Upper lobe of right lung (tissue), 1 donor: ENCODE results near the gene METTL24. TPM values are rescaled to one million over a fixed set of nuclear protein-coding genes. Genes with fewer than 3 reads are reported as not detected.
"Not testable (repeated sequence)": the region's sequence is repeated elsewhere in the genome, so short reads cannot be mapped to it uniquely, and the experiment has no call there.

ENCODE experiments used
- ATAC-seq: fragments of 200-7000 bp; cut with Tn5 transposase; one replicate; pipeline ENCODE4 v1.9.1; 2020; ENCODE audit warnings: mild to moderate bottlenecking, moderate library complexity
- DNase-seq: peaks from one replicate; pipeline ENCODE4 v3.0.0-alpha.2; 2020
- H3K27ac ChIP-seq: fragments of 200-600 bp; one replicate; pipeline ENCODE4 v1.8.0; 2022
- H3K27me3 ChIP-seq: fragments of 200-600 bp; one replicate; pipeline ENCODE4 v1.8.0; 2022; ENCODE audit warnings: mild to moderate bottlenecking
- H3K36me3 ChIP-seq: fragments of 200-600 bp; one replicate; pipeline ENCODE4 v1.8.0; 2022
- H3K4me1 ChIP-seq: fragments of 200-600 bp; one replicate; pipeline ENCODE4 v1.8.0; 2022
- H3K4me3 ChIP-seq: fragments of 200-600 bp; one replicate; pipeline ENCODE4 v1.8.0; 2022; ENCODE audit warnings: mild to moderate bottlenecking
- H3K9me3 ChIP-seq: fragments of 200-600 bp; one replicate; pipeline ENCODE4 v1.8.0; 2022
- CTCF ChIP-seq: fragments of 200-600 bp; IDR thresholded peaks from one replicate; pipeline ENCODE4 v1.8.0; 2022; ENCODE audit warnings: antibody characterized with exemption
- intact Hi-C: fragments of 100-400 bp; cut with DNase I; formaldehyde crosslinking; loops from one replicate; pipeline ENCODE4 v1.11.0; 2022
- total RNA-seq: library from RNA; stranded (reverse); fragmentation: NEBNext Ultra II Directional; extraction: Animal tissue kit (Norgen Biotek cat#: 25700); gene quantifications from one replicate; pipeline ENCODE4 v1.2.1, GENCODE V29; 2021
- donor health status: DM: no; HTN: yes; CAD: no; lungs with severe emphysema.

METTL24 gene
- total RNA-seq, 1 donor from 2014 or later, result 3.7 TPM

DNA sequence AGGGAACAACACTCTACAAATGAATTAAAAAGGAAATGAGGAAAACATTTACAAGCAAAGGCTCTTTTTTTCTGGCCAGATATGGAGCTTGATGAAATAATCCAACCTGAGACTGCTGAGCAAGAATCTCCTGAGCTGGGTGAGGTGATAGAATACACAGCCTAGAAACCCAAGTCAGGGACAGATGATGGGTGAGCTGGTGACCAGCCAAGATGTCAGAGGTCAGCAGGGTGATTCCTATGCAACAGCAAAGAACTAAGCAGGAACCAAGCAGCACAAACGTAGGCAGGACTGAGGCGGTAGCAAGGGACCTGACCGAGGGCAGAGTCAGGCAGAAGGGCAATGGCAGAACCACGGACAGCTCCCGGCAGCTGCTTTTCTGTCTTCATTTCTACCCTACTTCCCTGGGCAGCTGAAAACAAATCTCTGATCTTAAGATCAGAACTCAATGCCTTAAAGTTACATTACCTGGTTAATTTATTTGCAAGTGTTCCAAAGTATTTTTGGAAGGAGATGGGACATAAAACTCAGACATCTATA is 102.9 kb downstream of the METTL24 start:
- Histone ChIP-seq H3K9me3 (no peaks in the 10 kb centered on the region), H3K27ac (no peak overlapping the region), H3K4me3 (no peak overlapping the region), H3K4me1 (no peaks in the 10 kb centered on the region), H3K36me3 (no peaks in the 10 kb centered on the region), H3K27me3 (no peaks in the 10 kb centered on the region)
- intact Hi-C loops, result no loop called here
- no peak for TF ChIP-seq CTCF
- ATAC-seq, result peak; percentile 13
- no peak for DNase-seq

- intact Hi-C loops, result no loop called here
- DNase-seq, result no peak
- H3K9me3 ChIP-seq, result no peaks in the 10 kb centered on the region
- no peaks in the 10 kb centered on the region for H3K27me3 ChIP-seq
- no peak overlapping the region for H3K4me3 ChIP-seq
- TF ChIP-seq CTCF, result no peak
- no peak for ATAC-seq
- H3K4me1 ChIP-seq, result no peaks in the 10 kb centered on the region
- H3K27ac ChIP-seq, result no peak overlapping the region
- no peaks in the 10 kb centered on the region for H3K36me3 ChIP-seq
Measured at GRCh38 chr6:110250838-110251237, 107.3 kb downstream of the METTL24 start.

DNA sequence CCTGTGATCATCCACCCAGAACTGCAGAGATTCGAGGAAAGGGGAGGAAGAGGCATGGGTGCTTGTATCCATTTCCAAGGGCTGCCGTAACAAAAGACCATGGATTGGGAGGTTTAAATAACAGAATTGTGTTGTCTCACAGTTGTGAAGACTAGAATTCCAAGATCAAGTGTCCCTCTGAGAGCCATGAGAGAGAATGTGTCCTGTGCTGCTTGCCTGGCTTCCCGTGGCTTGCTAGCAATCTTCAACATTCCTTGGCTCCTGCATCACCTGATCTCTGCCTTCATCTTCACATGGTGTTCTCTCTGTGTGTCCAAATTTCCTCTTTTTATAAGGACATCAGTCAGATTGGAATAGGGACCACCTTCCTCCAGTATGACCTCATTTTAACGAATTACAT is 108.1 kb downstream of the METTL24 start:
- Histone ChIP-seq H3K4me1 (no peaks in the 10 kb centered on the region), H3K27ac (no peak overlapping the region), H3K36me3 (no peaks in the 10 kb centered on the region), H3K9me3 (no peaks in the 10 kb centered on the region), H3K4me3 (no peak overlapping the region), H3K27me3 (no peaks in the 10 kb centered on the region)
- no peak for TF ChIP-seq CTCF
- no peak for DNase-seq
- no peak for ATAC-seq
- intact Hi-C loops, result no loop called here

DNA sequence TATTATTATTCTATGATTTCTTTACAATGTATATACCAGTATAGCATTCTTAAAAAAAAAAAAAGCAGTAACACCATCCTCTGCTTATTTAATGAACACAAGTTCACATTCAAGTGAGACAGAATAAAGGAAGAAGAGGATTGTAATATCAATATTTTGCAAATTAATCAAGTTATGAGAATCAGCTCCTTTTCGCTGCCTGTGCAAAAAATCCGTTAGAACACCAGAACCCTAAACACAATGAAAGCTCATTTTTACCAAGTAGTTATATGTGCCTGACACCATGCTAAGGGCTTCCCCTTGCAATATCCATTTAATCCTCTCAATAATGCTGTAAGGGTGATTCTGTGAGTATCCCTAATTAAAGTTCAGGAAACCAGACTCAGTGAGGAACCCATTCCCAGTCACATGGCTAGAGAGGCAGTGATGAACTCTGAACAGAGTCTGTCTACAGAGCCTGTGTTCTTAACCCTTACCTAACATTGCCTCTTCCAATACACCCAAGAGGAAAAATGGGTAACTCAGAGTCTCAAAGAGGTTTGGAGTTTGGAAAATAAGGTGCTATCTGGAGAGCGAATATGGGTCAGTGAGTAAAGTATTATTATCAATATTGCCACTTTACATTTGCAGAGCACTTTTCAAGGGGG is 111.1 kb downstream of the METTL24 start:
- no peak for TF ChIP-seq CTCF
- intact Hi-C loops, result no loop called here
- ATAC-seq, result no peak
- Histone ChIP-seq H3K27ac (no peak overlapping the region), H3K36me3 (no peaks in the 10 kb centered on the region), H3K4me3 (no peak overlapping the region), H3K9me3 (no peaks in the 10 kb centered on the region), H3K4me1 (no peaks in the 10 kb centered on the region), H3K27me3 (no peaks in the 10 kb centered on the region)
- DNase-seq, result no peak

GRCh38 chr6:110246378-110246777 is 111.8 kb downstream of the METTL24 start:
- Histone ChIP-seq H3K9me3 (no peaks in the 10 kb centered on the region), H3K27me3 (no peaks in the 10 kb centered on the region), H3K4me3 (no peak overlapping the region), H3K27ac (no peak overlapping the region), H3K36me3 (no peaks in the 10 kb centered on the region), H3K4me1 (no peaks in the 10 kb centered on the region)
- DNase-seq, result no peak
- no peak for ATAC-seq
- intact Hi-C loops, result no loop called here
- TF ChIP-seq CTCF, result no peak

- intact Hi-C loops, H3K36me3 ChIP-seq, H3K4me1 ChIP-seq, ATAC-seq, H3K4me3 ChIP-seq, H3K27me3 ChIP-seq, H3K9me3 ChIP-seq, DNase-seq, H3K27ac ChIP-seq: not testable (repeated sequence)
Measured at GRCh38 chr6:110244621-110245020, 113.5 kb downstream of the METTL24 start.
